HG03280 (cell line): ENCODE results near the gene NECAB3.

Experiments used
- ATAC-seq: cut with Tn5 transposase; IDR thresholded peaks from one replicate; pipeline ENCODE4 v1.9.1; 2021; ENCODE audit warnings: mild to moderate bottlenecking, moderate library complexity; ENCODE audit not compliant: unreplicated experiment

Gene NECAB3

GRCh38 chr20:33679758-33680485, 5.7 kb upstream of the NECAB3 start:
- ATAC-seq, result no peak

GRCh38 chr20:33677991-33678702, 3.9 kb upstream of the NECAB3 start:
- ATAC-seq, result no peak

- ATAC-seq, result no peak
Measured at GRCh38 chr20:33676652-33677645, 2.7 kb upstream of the NECAB3 start.

GRCh38 chr20:33676121-33676520, 1.9 kb upstream of the NECAB3 start:
- ATAC-seq, result no peak

GRCh38 chr20:33675136-33675959, 1.1 kb upstream of the NECAB3 start:
- no peak for ATAC-seq

- no peak for ATAC-seq
Measured at GRCh38 chr20:33673410-33674293, 576 bp downstream of the NECAB3 start.

GRCh38 chr20:33673114-33673409, 1.2 kb downstream of the NECAB3 start:
- ATAC-seq, result no peak

- no peak for ATAC-seq
Measured at GRCh38 chr20:33672426-33673113, 1.7 kb downstream of the NECAB3 start.

- ATAC-seq, result no peak
Measured at GRCh38 chr20:33671573-33672288, 2.5 kb downstream of the NECAB3 start.

- ATAC-seq, result no peak
Measured at GRCh38 chr20:33670715-33671499, 3.3 kb downstream of the NECAB3 start.

- ATAC-seq, result no peak
Measured at GRCh38 chr20:33669873-33670640, 4.2 kb downstream of the NECAB3 start.

- ATAC-seq, result no peak
Measured at GRCh38 chr20:33669224-33669623, 5.0 kb downstream of the NECAB3 start.

GRCh38 chr20:33668466-33669155, 5.6 kb downstream of the NECAB3 start:
- no peak for ATAC-seq

- ATAC-seq, result peak; percentile 46
Measured at GRCh38 chr20:33667676-33668465, 6.4 kb downstream of the NECAB3 start.

- peak; percentile 13 for ATAC-seq
Measured at GRCh38 chr20:33667245-33667675, 7.0 kb downstream of the NECAB3 start.
